HCT116 (cell line): ENCODE measurements around the gene OR10V1. TPM values are rescaled to one million over a fixed set of nuclear protein-coding genes. Genes with fewer than 3 reads are reported as not detected.

Experiments used
- ATAC-seq: fragments of 200-7000 bp; cut with Tn5 transposase; 2 replicates; pipeline ENCODE4 v1.9.1; 2020; ENCODE audit warnings: mild to moderate bottlenecking, moderate library complexity
- BruUV-seq: library from RNA; stranded (reverse); fragments of 400-500 nt; replicated peaks from 2 replicates; lab custom pipeline; 2021; lab: Mats Ljungman, UMichigan
- CTCF ChIA-PET: fragments of 300-600 bp; sonication (Branson Sonifier 250); formaldehyde crosslinking; loops from one replicate; lab custom pipeline; 2021; ENCODE audit warnings: antibody characterized with exemption; lab: Charles Lee
- POLR2A ChIA-PET: fragments of 300-600, 350-600 bp; sonication (Branson Sonifier 250); formaldehyde crosslinking; loops from one replicate; lab custom pipeline; 2021; ENCODE audit warnings: antibody characterized with exemption; lab: Charles Lee
- RAD21 ChIA-PET, 2 experiments: fragments of 300-600 bp; sonication (Branson Sonifier 250); formaldehyde crosslinking; loops; one replicate each; lab custom pipeline; 2023; ENCODE audit warnings: low total read pairs in 2 of 2; ENCODE audit not compliant: uncharacterized antibody in 2 of 2, unreplicated experiment in 2 of 2, low non-redundant PET in 1 of 2; lab: Charles Lee
- DNase-seq: peaks from one replicate; pipeline ENCODE4 v3.0.0-alpha.2; 2010; ENCODE audit warnings: low read depth, low spot score
- H2AFZ ChIP-seq: fragments of 200-600 bp; shearing (Covaris generic), sonication (generic); 2 replicates; pipeline ENCODE4 v1.6.1; 2017; ENCODE audit warnings: low read depth, mixed run types, mixed read lengths, antibody characterized with exemption, low read length; ENCODE audit not compliant: poor library complexity, severe bottlenecking
- H3K27ac ChIP-seq: 2 replicates; pipeline ENCODE4 v1.5.1; 2012; ENCODE audit warnings: low read depth, low read length
- H3K27me3 ChIP-seq: fragments of 200-600 bp; sonication (generic); 2 replicates; pipeline ENCODE4 v1.6.1; 2016; ENCODE audit warnings: mixed run types, low read length, mixed read lengths; ENCODE audit not compliant: insufficient read depth
- H3K36me3 ChIP-seq, 2 experiments: fragments of 200-500 bp in 1 of 2; fragments of 200-600 bp in 1 of 2; sonication (Bioruptor generic) in 1 of 2; sonication (generic) in 1 of 2; 2 replicates each; pipeline versions ENCODE4 v1.5.1 to v1.6.1; 2014 to 2016; ENCODE audit warnings: low read length in 2 of 2, inconsistent platforms in 1 of 2, mixed read lengths in 1 of 2, mixed run types in 1 of 2; ENCODE audit not compliant: insufficient read depth in 2 of 2, control insufficient read depth in 1 of 2
- H3K4me1 ChIP-seq, 2 experiments: fragments of 200-600 bp in 1 of 2; sonication (generic) in 1 of 2; 2 replicates each; pipeline versions ENCODE4 v1.5.1 to v1.6.1; 2012 to 2017; ENCODE audit warnings: low read length in 2 of 2, inconsistent platforms in 1 of 2, mild to moderate bottlenecking in 1 of 2, mixed read lengths in 1 of 2, mixed run types in 1 of 2, moderate library complexity in 1 of 2; ENCODE audit not compliant: insufficient read depth in 2 of 2, control insufficient read depth in 1 of 2
- H3K4me2 ChIP-seq: fragments of 200-600 bp; sonication (generic); 2 replicates; pipeline ENCODE4 v1.6.1; 2017; ENCODE audit warnings: mixed run types, low read length, mixed read lengths
- H3K4me3 ChIP-seq, 2 experiments: fragments of 200-600 bp in 1 of 2; sonication (generic) in 1 of 2; replicated peaks in 1 of 2; 2 replicates each; pipeline ENCODE4 v1.5.1; 2011 to 2016; ENCODE audit warnings: low read length in 2 of 2, control low read depth in 1 of 2, low read depth in 1 of 2, mild to moderate bottlenecking in 1 of 2, mixed read lengths in 1 of 2, mixed run types in 1 of 2
- H3K79me2 ChIP-seq: fragments of 200-600 bp; sonication (generic); 2 replicates; pipeline ENCODE4 v1.6.1; 2017; ENCODE audit warnings: mild to moderate bottlenecking, mixed run types, low read length, moderate library complexity, mixed read lengths; ENCODE audit not compliant: insufficient read depth
- H3K9ac ChIP-seq: fragments of 200-600 bp; sonication (generic); 2 replicates; pipeline ENCODE4 v1.6.1; 2016; ENCODE audit warnings: low read length, mixed read lengths
- H3K9me2 ChIP-seq: fragments of 200-600 bp; sonication (generic), shearing (Covaris generic); 2 replicates; pipeline ENCODE4 v1.6.1; 2017; ENCODE audit warnings: mixed run types, mild to moderate bottlenecking, moderate library complexity; ENCODE audit not compliant: insufficient read depth
- H3K9me3 ChIP-seq, 2 experiments: fragments of 200-500 bp in 1 of 2; fragments of 200-600 bp in 1 of 2; sonication (Bioruptor generic) in 1 of 2; sonication (generic) in 1 of 2; 2 replicates each; pipeline ENCODE4 v1.6.1; 2014 to 2017; ENCODE audit warnings: low read length in 2 of 2, mixed read lengths in 2 of 2, inconsistent platforms in 1 of 2, low read depth in 1 of 2, mild to moderate bottlenecking in 1 of 2, mixed run types in 1 of 2, moderate library complexity in 1 of 2; ENCODE audit not compliant: control insufficient read depth in 1 of 2, insufficient read depth in 1 of 2
- H4K20me1 ChIP-seq: fragments of 200-600 bp; sonication (generic), shearing (Covaris generic); 2 replicates; pipeline ENCODE4 v1.6.1; 2017; ENCODE audit warnings: mixed run types, mild to moderate bottlenecking, moderate library complexity; ENCODE audit not compliant: insufficient read depth
- CBX3 ChIP-seq: IDR thresholded peaks from 2 replicates; pipeline ENCODE4 v1.6.1; 2012; ENCODE audit warnings: low read depth
- EZH2 ChIP-seq: fragments of 200-600 bp; sonication (generic); IDR thresholded peaks from 2 replicates; pipeline ENCODE4 v1.6.1; 2017; ENCODE audit warnings: antibody characterized with exemption, mixed run types
- EZH2phosphoT487 ChIP-seq: fragments of 200-600 bp; IDR thresholded peaks from 2 replicates; pipeline ENCODE4 v1.6.1; 2018; ENCODE audit warnings: antibody characterized with exemption, borderline replicate concordance
- FOSL1 ChIP-seq: IDR thresholded peaks from 2 replicates; pipeline ENCODE4 v1.6.1; 2012; ENCODE audit warnings: low read depth
- MAX ChIP-seq: IDR thresholded peaks from 2 replicates; pipeline ENCODE4 v1.6.1; 2012
- REST ChIP-seq: IDR thresholded peaks from 2 replicates; pipeline ENCODE4 v1.6.1; 2012; ENCODE audit warnings: low read depth
- SIN3A ChIP-seq: IDR thresholded peaks from 2 replicates; pipeline ENCODE4 v1.6.1; 2012; ENCODE audit warnings: low read depth
- SP1 ChIP-seq: IDR thresholded peaks from 2 replicates; pipeline ENCODE4 v1.6.1; 2012; ENCODE audit warnings: low read depth
- intact Hi-C: fragments of 100-400 bp; cut with micrococcal nuclease; formaldehyde crosslinking; loops from 2 replicates; pipeline ENCODE4 v1.10.0; 2022
- total RNA-seq: library from RNA; stranded (reverse); gene quantifications from one replicate; pipeline ENCODE4 v1.2.1, GENCODE V29; 2021; ENCODE audit not compliant: unreplicated experiment
- TF ChIP-seq, protein P1 (sequence below), 3 experiments: fragments of 200-600 bp in 1 of 3; sonication (generic) in 1 of 3; IDR thresholded peaks in 2 of 3; conservative IDR thresholded peaks in 1 of 3; 2 replicates each; pipeline ENCODE4 v1.5.1; 2012 to 2017; ENCODE audit warnings: low read depth in 2 of 3, low read length in 2 of 3, antibody characterized with exemption in 1 of 3, borderline replicate concordance in 1 of 3, control low read depth in 1 of 3, mild to moderate bottlenecking in 1 of 3, mixed read lengths in 1 of 3, mixed run types in 1 of 3, moderate library complexity in 1 of 3; ENCODE audit not compliant: insufficient read depth in 1 of 3
- TF ChIP-seq, protein P2 (sequence below): IDR thresholded peaks from 2 replicates; pipeline ENCODE4 v1.6.1; 2011; ENCODE audit warnings: mild to moderate bottlenecking, low read length, moderate library complexity; ENCODE audit not compliant: insufficient replicate concordance; ENCODE audit errors: extremely low read depth

The OR10V1 gene
- total RNA-seq, 1 experiment from 2014 or later: not detected

DNA sequence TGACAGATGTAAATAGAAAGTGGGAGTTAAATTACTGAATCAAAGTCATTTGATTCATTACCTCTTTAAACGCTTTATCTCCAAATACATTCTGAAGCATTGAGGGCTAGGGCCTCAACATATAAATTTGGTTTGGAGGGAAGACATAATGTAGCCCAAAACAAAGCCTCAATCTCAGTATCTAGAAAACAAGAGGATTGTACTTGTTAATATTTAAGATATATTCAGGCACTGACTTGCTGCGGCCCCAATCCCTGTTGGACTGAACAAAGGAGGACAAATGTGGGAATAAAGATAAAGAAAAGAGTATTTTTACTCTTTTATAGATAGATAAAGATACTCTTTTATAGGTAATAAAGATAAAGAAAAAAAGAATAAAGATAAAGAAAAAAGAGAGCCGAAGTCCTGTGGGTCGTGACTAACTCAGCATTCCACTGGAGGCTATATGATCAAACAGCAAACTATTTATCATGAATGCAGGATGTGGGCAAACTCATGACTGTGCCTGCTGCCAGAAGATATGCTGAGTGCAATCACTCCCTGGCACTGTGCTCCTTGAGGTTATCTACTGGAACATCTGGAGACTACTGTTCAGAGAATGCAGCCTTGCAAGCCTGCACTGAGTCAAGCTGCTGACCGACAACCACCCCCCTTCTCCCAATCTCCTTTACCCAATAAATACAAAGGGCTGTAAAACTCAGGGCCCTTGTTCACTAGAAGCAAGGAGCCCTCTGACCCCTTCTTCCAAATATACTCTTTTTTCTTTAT, 6.9 kb downstream of the OR10V1 start (continued):
- TF ChIP-seq REST: no peak
- TF ChIP-seq MAX: peak; percentile 25; the same call in 1 of the 2 replicates

DNA sequence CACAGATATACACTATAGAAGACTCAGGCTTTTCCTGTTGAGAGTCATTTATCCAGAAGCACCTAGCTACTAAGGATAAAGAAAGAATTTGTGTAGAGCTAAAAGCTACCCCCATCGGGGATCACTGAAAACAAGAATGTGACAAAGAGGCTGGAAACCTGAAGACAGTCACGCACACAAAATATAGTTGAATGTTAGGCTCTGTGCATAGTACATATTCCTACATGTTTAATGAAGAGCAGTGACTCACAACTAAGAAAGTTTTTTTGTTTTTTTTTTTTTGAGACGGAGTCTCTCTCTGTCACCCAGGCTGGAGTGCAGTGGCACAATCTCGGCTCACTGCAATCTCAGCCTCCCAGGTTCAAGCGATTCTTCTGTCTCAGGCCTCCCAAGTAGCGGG, 8.4 kb downstream of the OR10V1 start:
- no peak overlapping the region for H3K27ac ChIP-seq
- POLR2A ChIA-PET: no interaction called here

More for the DNA sequence above, 8.4 kb downstream of the OR10V1 start:
- ATAC-seq (no peak), DNase-seq (no peak)
- TF ChIP-seq EZH2phosphoT487 (no peak), SP1 (no peak), EZH2 (no peak), MAX (no peak), CBX3 (no peak), REST (no peak), FOSL1 (no peak), SIN3A (no peak)
- TF ChIP-seq, protein P1, sequence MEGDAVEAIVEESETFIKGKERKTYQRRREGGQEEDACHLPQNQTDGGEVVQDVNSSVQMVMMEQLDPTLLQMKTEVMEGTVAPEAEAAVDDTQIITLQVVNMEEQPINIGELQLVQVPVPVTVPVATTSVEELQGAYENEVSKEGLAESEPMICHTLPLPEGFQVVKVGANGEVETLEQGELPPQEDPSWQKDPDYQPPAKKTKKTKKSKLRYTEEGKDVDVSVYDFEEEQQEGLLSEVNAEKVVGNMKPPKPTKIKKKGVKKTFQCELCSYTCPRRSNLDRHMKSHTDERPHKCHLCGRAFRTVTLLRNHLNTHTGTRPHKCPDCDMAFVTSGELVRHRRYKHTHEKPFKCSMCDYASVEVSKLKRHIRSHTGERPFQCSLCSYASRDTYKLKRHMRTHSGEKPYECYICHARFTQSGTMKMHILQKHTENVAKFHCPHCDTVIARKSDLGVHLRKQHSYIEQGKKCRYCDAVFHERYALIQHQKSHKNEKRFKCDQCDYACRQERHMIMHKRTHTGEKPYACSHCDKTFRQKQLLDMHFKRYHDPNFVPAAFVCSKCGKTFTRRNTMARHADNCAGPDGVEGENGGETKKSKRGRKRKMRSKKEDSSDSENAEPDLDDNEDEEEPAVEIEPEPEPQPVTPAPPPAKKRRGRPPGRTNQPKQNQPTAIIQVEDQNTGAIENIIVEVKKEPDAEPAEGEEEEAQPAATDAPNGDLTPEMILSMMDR (IDR thresholded peaks at IDR 0.05 in 2 of 3, conservative IDR thresholded peaks at IDR 0.05 in 1 of 3; ENCODE audit: borderline replicate concordance in 1 of 3, insufficient read depth in 1 of 3, low read depth in 2 of 3, low read length in 2 of 3): no peak
- TF ChIP-seq, protein P2, sequence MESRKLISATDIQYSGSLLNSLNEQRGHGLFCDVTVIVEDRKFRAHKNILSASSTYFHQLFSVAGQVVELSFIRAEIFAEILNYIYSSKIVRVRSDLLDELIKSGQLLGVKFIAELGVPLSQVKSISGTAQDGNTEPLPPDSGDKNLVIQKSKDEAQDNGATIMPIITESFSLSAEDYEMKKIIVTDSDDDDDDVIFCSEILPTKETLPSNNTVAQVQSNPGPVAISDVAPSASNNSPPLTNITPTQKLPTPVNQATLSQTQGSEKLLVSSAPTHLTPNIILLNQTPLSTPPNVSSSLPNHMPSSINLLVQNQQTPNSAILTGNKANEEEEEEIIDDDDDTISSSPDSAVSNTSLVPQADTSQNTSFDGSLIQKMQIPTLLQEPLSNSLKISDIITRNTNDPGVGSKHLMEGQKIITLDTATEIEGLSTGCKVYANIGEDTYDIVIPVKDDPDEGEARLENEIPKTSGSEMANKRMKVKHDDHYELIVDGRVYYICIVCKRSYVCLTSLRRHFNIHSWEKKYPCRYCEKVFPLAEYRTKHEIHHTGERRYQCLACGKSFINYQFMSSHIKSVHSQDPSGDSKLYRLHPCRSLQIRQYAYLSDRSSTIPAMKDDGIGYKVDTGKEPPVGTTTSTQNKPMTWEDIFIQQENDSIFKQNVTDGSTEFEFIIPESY: no peak
- H4K20me1 ChIP-seq: no peaks in the 10 kb centered on the region
- no peaks in the 10 kb centered on the region for H3K36me3 ChIP-seq
- H3K9me2 ChIP-seq: no peaks in the 10 kb centered on the region
- no TSS peak for BruUV-seq
- no peak overlapping the region for H3K9ac ChIP-seq
- H2AFZ ChIP-seq: peak overlapping the region; percentile 8
- no peaks in the 10 kb centered on the region for H3K79me2 ChIP-seq
- CTCF ChIA-PET: no interaction called here
- no peaks in the 10 kb centered on the region for H3K27me3 ChIP-seq
- peaks cover 18 to 33% of the 10 kb centered on the region in 2 experiments for H3K4me1 ChIP-seq
- RAD21 ChIA-PET: no interaction called here
- no peak overlapping the region for H3K4me3 ChIP-seq
- intact Hi-C loops: no loop called here
- H3K4me2 ChIP-seq: no peak overlapping the region
- H3K9me3 ChIP-seq: no peaks in the 10 kb centered on the region
